Hepatocyte (in vitro differentiated cells): ENCODE results near the gene FPR1. TPM values are rescaled to one million over a fixed set of nuclear protein-coding genes. Genes with fewer than 3 reads are reported as not detected.
A peak's percentile ranks its signal among the peaks of the same experiment; 100 is the strongest.

ENCODE experiments used
- DNase-seq: peaks from one replicate; pipeline ENCODE4 v3.0.0-alpha.2; 2016; ENCODE audit warnings: low spot score
- H2AFZ ChIP-seq: fragments of 200-600 bp; sonication (generic); 2 replicates; pipeline ENCODE4 v1.6.0; 2016; ENCODE audit warnings: antibody characterized with exemption, mild to moderate bottlenecking
- H3K27ac ChIP-seq: fragments of 200-600 bp; sonication (generic); 2 replicates; pipeline ENCODE4 v1.5.1; 2016; ENCODE audit warnings: mild to moderate bottlenecking
- H3K27me3 ChIP-seq: fragments of 200-600 bp; sonication (generic); 2 replicates; pipeline ENCODE4 v1.6.1; 2016
- H3K36me3 ChIP-seq: fragments of 200-600 bp; sonication (generic); replicated peaks from 2 replicates; pipeline ENCODE4 v1.5.1; 2016; ENCODE audit warnings: low read depth; ENCODE audit not compliant: insufficient read depth
- H3K4me1 ChIP-seq: fragments of 200-600 bp; sonication (generic); 2 replicates; pipeline ENCODE4 v1.5.1; 2016; ENCODE audit warnings: mild to moderate bottlenecking, moderate library complexity; ENCODE audit not compliant: insufficient read depth
- H3K4me2 ChIP-seq: fragments of 200-600 bp; sonication (generic); 2 replicates; pipeline ENCODE4 v1.6.0; 2016
- H3K4me3 ChIP-seq: fragments of 200-600 bp; sonication (generic); 2 replicates; pipeline ENCODE4 v1.5.1; 2016; ENCODE audit warnings: mild to moderate bottlenecking
- H3K79me2 ChIP-seq: fragments of 200-600 bp; sonication (generic); 2 replicates; pipeline ENCODE4 v1.6.0; 2017; ENCODE audit warnings: mild to moderate bottlenecking
- H3K9me2 ChIP-seq: fragments of 200-600 bp; sonication (generic); replicated peaks from 2 replicates; pipeline ENCODE4 v1.6.0; 2017; ENCODE audit warnings: mild to moderate bottlenecking; ENCODE audit not compliant: insufficient read depth
- H3K9me3 ChIP-seq: fragments of 200-600 bp; sonication (generic); 2 replicates; pipeline ENCODE4 v1.5.1; 2016; ENCODE audit warnings: low read depth, mild to moderate bottlenecking
- H4K20me1 ChIP-seq: fragments of 200-600 bp; sonication (generic); 2 replicates; pipeline ENCODE4 v1.6.0; 2016; ENCODE audit warnings: mild to moderate bottlenecking; ENCODE audit not compliant: insufficient read depth, poor library complexity, severe bottlenecking
- CTCF ChIP-seq: fragments of 200-600 bp; sonication (generic); IDR thresholded peaks from 2 replicates; pipeline ENCODE4 v1.5.1; 2016; ENCODE audit warnings: antibody characterized with exemption, mild to moderate bottlenecking; ENCODE audit not compliant: poor library complexity
- EZH2 ChIP-seq: fragments of 200-600 bp; sonication (generic); IDR thresholded peaks from 2 replicates; pipeline ENCODE4 v1.6.1; 2016; ENCODE audit warnings: antibody characterized with exemption, mild to moderate bottlenecking, borderline replicate concordance
- EZH2phosphoT487 ChIP-seq: fragments of 200-600 bp; sonication (generic); IDR thresholded peaks from one replicate; pipeline ENCODE4 v1.6.1; 2018; ENCODE audit warnings: antibody characterized with exemption, mild to moderate bottlenecking, low read depth, moderate library complexity; ENCODE audit not compliant: unreplicated experiment, severe bottlenecking
- WGBS: methylation state at CpG from one replicate; pipeline ENCODE4 v1.1.6; 2016; ENCODE audit warnings: low lambda C conversion rate; ENCODE audit errors: missing lambda C conversion rate; 5-methylcytosine and 5-hydroxymethylcytosine counted together
- polyA plus RNA-seq: library from polyadenylated mRNA; unstranded; fragments of >200 nt; fragmentation: Nextera tagmentation; extraction: Ambion mirVana; gene quantifications from 2 replicates; pipeline ENCODE4 v1.2.1, GENCODE V29; 2016
- total RNA-seq: library from RNA; depleted of rRNA; stranded (reverse); fragments of >200 nt; gene quantifications from 2 replicates; pipeline ENCODE4 v1.2.3, GENCODE V29; 2014

Gene FPR1
- total and polyA plus RNA-seq, 2 experiments from 2014 or later: 0.53 to 2.6 TPM

- Histone ChIP-seq H3K4me3 (no peak overlapping the region), H3K4me1 (no peaks in the 10 kb centered on the region), H3K4me2 (no peak overlapping the region), H3K36me3 (no peaks in the 10 kb centered on the region), H4K20me1 (no peaks in the 10 kb centered on the region), H3K27me3 (peaks cover 8% of the 10 kb centered on the region), H3K27ac (no peak overlapping the region), H3K79me2 (no peaks in the 10 kb centered on the region), H3K9me3 (no peaks in the 10 kb centered on the region), H2AFZ (no peak overlapping the region), H3K9me2 (no peaks in the 10 kb centered on the region)
- DNase-seq: no peak
- WGBS: 60% methylated on average over 6 of the region's 6 CpGs
- TF ChIP-seq CTCF (no peak), EZH2 (no peak), EZH2phosphoT487 (no peak)
Observed at GRCh38 chr19:51784109-51784785, 32.6 kb upstream of the FPR1 start.

DNA sequence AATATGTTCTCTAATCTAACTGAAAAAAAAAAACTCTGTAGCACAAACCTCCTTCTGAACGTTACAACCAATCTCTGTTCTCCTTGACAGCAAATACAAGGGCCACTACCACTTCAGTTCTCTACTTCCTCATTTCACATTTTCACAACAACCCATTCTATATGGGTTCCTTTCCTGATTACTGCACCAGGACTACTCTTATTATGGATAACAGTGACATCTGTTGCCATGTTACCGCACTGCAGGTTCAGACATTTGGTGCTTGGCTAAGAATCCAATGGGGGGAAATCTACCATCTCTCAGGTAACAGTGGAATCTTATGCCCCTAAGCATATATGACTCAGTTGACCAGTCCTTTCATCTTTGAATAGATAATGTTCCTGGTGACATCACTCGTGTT, 31.7 kb upstream of the FPR1 start:
- Histone ChIP-seq H4K20me1 (no peaks in the 10 kb centered on the region), H3K27ac (no peak overlapping the region), H3K36me3 (no peaks in the 10 kb centered on the region), H3K27me3 (peaks cover 8% of the 10 kb centered on the region), H3K79me2 (no peaks in the 10 kb centered on the region), H3K9me3 (no peaks in the 10 kb centered on the region), H2AFZ (no peak overlapping the region), H3K4me1 (no peaks in the 10 kb centered on the region), H3K9me2 (no peaks in the 10 kb centered on the region), H3K4me2 (no peak overlapping the region), H3K4me3 (no peak overlapping the region)
- TF ChIP-seq EZH2 (no peak), CTCF (peak; percentile 14), EZH2phosphoT487 (no peak)
- WGBS: 44% methylated on average over 3 of the region's 3 CpGs
- no peak for DNase-seq

- WGBS: 53% methylated on average over 3 of the region's 3 CpGs
- H3K27ac ChIP-seq: no peak overlapping the region
- no peak overlapping the region for H3K4me2 ChIP-seq
- TF ChIP-seq EZH2phosphoT487: no peak
- no peak for TF ChIP-seq EZH2
- no peak for TF ChIP-seq CTCF
- peaks cover 8% of the 10 kb centered on the region for H3K27me3 ChIP-seq
- no peaks in the 10 kb centered on the region for H4K20me1 ChIP-seq
- no peaks in the 10 kb centered on the region for H3K79me2 ChIP-seq
- no peak overlapping the region for H2AFZ ChIP-seq
- no peaks in the 10 kb centered on the region for H3K36me3 ChIP-seq
- no peaks in the 10 kb centered on the region for H3K9me3 ChIP-seq
- H3K4me3 ChIP-seq: no peak overlapping the region
- H3K9me2 ChIP-seq: no peaks in the 10 kb centered on the region
- no peaks in the 10 kb centered on the region for H3K4me1 ChIP-seq
- no peak for DNase-seq
Observed at GRCh38 chr19:51781999-51782398, 30.3 kb upstream of the FPR1 start.

GRCh38 chr19:51780270-51780669, 28.6 kb upstream of the FPR1 start:
- H3K4me1 ChIP-seq: no peaks in the 10 kb centered on the region
- no peak for DNase-seq
- no peaks in the 10 kb centered on the region for H3K9me2 ChIP-seq
- H3K27ac ChIP-seq: no peak overlapping the region
- WGBS: 56% methylated on average over 2 of the region's 2 CpGs
- no peak overlapping the region for H3K4me3 ChIP-seq
- TF ChIP-seq EZH2 (no peak), CTCF (no peak), EZH2phosphoT487 (no peak)
- no peaks in the 10 kb centered on the region for H3K9me3 ChIP-seq
- H3K4me2 ChIP-seq: no peak overlapping the region
- no peak overlapping the region for H2AFZ ChIP-seq
- H4K20me1 ChIP-seq: no peaks in the 10 kb centered on the region
- H3K79me2 ChIP-seq: no peaks in the 10 kb centered on the region
- no peaks in the 10 kb centered on the region for H3K36me3 ChIP-seq
- peaks cover 8% of the 10 kb centered on the region for H3K27me3 ChIP-seq
